HEK293 (cell line): ENCODE data around the gene BPIFB2.

Source experiments
- CTCF ChIA-PET: fragments of 350-600 bp; formaldehyde crosslinking; extraction: SDS; loops from one replicate; lab custom pipeline; 2021; ENCODE audit warnings: antibody characterized with exemption; lab: Yijun Ruan, JAX
- POLR2A ChIA-PET: fragments of 300-600 bp; formaldehyde crosslinking; extraction: SDS; loops from one replicate; lab custom pipeline; 2020; ENCODE audit warnings: antibody characterized with exemption, inconsistent platforms; lab: Yijun Ruan, JAX
- H3K27ac ChIP-seq: fragments of 200-500 bp; sonication (Bioruptor generic); 2 replicates; pipeline ENCODE4 v1.5.1; 2014; ENCODE audit warnings: low read depth, low read length, control low read depth, inconsistent platforms; ENCODE audit errors: extremely low read depth
- H3K36me3 ChIP-seq, 2 experiments: fragments of 200-500 bp in 1 of 2; sonication (Bioruptor generic) in 1 of 2; 1 replicate in 1 of 2; 2 replicates in 1 of 2; pipeline ENCODE4 v1.5.1; 2014 to 2017; ENCODE audit warnings: inconsistent platforms in 2 of 2, low read length in 2 of 2; ENCODE audit not compliant: control insufficient read depth in 2 of 2, insufficient read depth in 1 of 2
- H3K4me1 ChIP-seq: fragments of 200-500 bp; sonication (Bioruptor generic); 2 replicates; pipeline ENCODE4 v1.5.1; 2014; ENCODE audit warnings: mild to moderate bottlenecking, low read length, inconsistent platforms; ENCODE audit not compliant: control insufficient read depth, insufficient read depth
- H3K4me3 ChIP-seq: 2 replicates; pipeline ENCODE4 v1.5.1; 2011; ENCODE audit warnings: low read depth, mild to moderate bottlenecking, control low read depth, low read length, moderate library complexity
- H3K9me3 ChIP-seq: fragments of 200-500 bp; sonication (Bioruptor generic); 2 replicates; pipeline ENCODE4 v1.5.1; 2014; ENCODE audit warnings: low read depth, low read length, inconsistent platforms; ENCODE audit not compliant: control insufficient read depth, insufficient read depth
- BCL11A ChIP-seq: fragments of 450-650 bp; formaldehyde crosslinking; IDR thresholded peaks from 2 replicates; pipeline ENCODE4 v1.5.1; 2016; ENCODE audit warnings: low read depth, missing biosample characterization, missing genetic modification characterization
- MYNN ChIP-seq: fragments of 450-650 bp; formaldehyde crosslinking; IDR thresholded peaks from 2 replicates; pipeline ENCODE4 v1.5.1; 2016; ENCODE audit warnings: missing biosample characterization, missing genetic modification characterization, borderline replicate concordance
- PRDM10 ChIP-seq: fragments of 450-650 bp; formaldehyde crosslinking; IDR thresholded peaks from 2 replicates; pipeline ENCODE4 v1.5.1; 2016; ENCODE audit warnings: missing biosample characterization, missing genetic modification characterization
- SCRT2 ChIP-seq: fragments of 450-650 bp; formaldehyde crosslinking; IDR thresholded peaks from 2 replicates; pipeline ENCODE4 v1.5.1; 2016; ENCODE audit warnings: missing biosample characterization, missing genetic modification characterization
- SETDB1 ChIP-seq: IDR thresholded peaks from one replicate; pipeline ENCODE4 v1.6.1; 2017; ENCODE audit warnings: mild to moderate bottlenecking, low read length, moderate library complexity, mixed read lengths; ENCODE audit not compliant: insufficient read length
- SP7 ChIP-seq: fragments of 450-650 bp; formaldehyde crosslinking; IDR thresholded peaks from 2 replicates; pipeline ENCODE4 v1.5.1; 2016; ENCODE audit warnings: missing biosample characterization, missing genetic modification characterization
- ZFHX2 ChIP-seq: fragments of 450-650 bp; formaldehyde crosslinking; conservative IDR thresholded peaks from 2 replicates; pipeline ENCODE4 v1.5.1; 2016; ENCODE audit warnings: missing biosample characterization, missing genetic modification characterization
- ZNF112 ChIP-seq: fragments of 450-650 bp; formaldehyde crosslinking; IDR thresholded peaks from 2 replicates; pipeline ENCODE4 v1.5.0; 2017; ENCODE audit warnings: missing biosample characterization, missing genetic modification characterization
- ZNF169 ChIP-seq: fragments of 450-650 bp; formaldehyde crosslinking; IDR thresholded peaks from 2 replicates; pipeline ENCODE4 v1.5.1; 2016; ENCODE audit warnings: missing biosample characterization, missing genetic modification characterization
- ZNF391 ChIP-seq: fragments of 450-650 bp; formaldehyde crosslinking; IDR thresholded peaks from 2 replicates; pipeline ENCODE4 v1.5.1; 2016; ENCODE audit warnings: low read depth, missing biosample characterization, missing genetic modification characterization, borderline replicate concordance
- ZNF585B ChIP-seq: fragments of 450-650 bp; formaldehyde crosslinking; IDR thresholded peaks from 2 replicates; pipeline ENCODE4 v1.5.1; 2016; ENCODE audit warnings: missing biosample characterization, missing genetic modification characterization
- ZNF830 ChIP-seq: fragments of 450-650 bp; IDR thresholded peaks from 2 replicates; pipeline ENCODE4 v1.5.0; 2018; ENCODE audit warnings: missing biosample characterization, missing genetic modification characterization, low read depth, mild to moderate bottlenecking, moderate library complexity
- ZNF843 ChIP-seq: fragments of 450-650 bp; formaldehyde crosslinking; IDR thresholded peaks from 2 replicates; pipeline ENCODE4 v1.5.1; 2016; ENCODE audit warnings: missing biosample characterization, missing genetic modification characterization
- ZSCAN16 ChIP-seq: fragments of 450-650 bp; formaldehyde crosslinking; IDR thresholded peaks from 2 replicates; pipeline ENCODE4 v1.5.1; 2016; ENCODE audit warnings: missing biosample characterization, missing genetic modification characterization
- TF ChIP-seq, protein P1 (sequence below): fragments of 450-650 bp; formaldehyde crosslinking; IDR thresholded peaks from 2 replicates; pipeline ENCODE4 v1.5.1; 2017; ENCODE audit warnings: missing biosample characterization, missing genetic modification characterization
- TF ChIP-seq, protein P2 (sequence below): fragments of 450-650 bp; formaldehyde crosslinking; IDR thresholded peaks from 2 replicates; pipeline ENCODE4 v1.5.1; 2016; ENCODE audit warnings: missing biosample characterization, missing genetic modification characterization, borderline replicate concordance

BPIFB2 gene

GRCh38 chr20:33006776-33007375 is 628 bp upstream of the BPIFB2 start:
- no peak overlapping the region for H3K27ac ChIP-seq
- no peaks in the 10 kb centered on the region for H3K9me3 ChIP-seq
- POLR2A ChIA-PET: no interaction called here
- TF ChIP-seq ZNF585B: no peak
- TF ChIP-seq, protein P1, sequence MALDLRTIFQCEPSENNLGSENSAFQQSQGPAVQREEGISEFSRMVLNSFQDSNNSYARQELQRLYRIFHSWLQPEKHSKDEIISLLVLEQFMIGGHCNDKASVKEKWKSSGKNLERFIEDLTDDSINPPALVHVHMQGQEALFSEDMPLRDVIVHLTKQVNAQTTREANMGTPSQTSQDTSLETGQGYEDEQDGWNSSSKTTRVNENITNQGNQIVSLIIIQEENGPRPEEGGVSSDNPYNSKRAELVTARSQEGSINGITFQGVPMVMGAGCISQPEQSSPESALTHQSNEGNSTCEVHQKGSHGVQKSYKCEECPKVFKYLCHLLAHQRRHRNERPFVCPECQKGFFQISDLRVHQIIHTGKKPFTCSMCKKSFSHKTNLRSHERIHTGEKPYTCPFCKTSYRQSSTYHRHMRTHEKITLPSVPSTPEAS (tag by site-specific recombination): no peak
- TF ChIP-seq ZNF112 (tag by site-specific recombination): no peak
- no peak for TF ChIP-seq SETDB1
- no peak for TF ChIP-seq ZNF843 (tag by site-specific recombination)
- no peak for TF ChIP-seq ZNF169 (tag by site-specific recombination)
- TF ChIP-seq ZFHX2 (tag by site-specific recombination): no peak
- no peak for TF ChIP-seq PRDM10 (tag by site-specific recombination)
- TF ChIP-seq ZNF830 (tag by site-specific recombination): no peak
- TF ChIP-seq MYNN: no peak
- no peak for TF ChIP-seq BCL11A
- no peak for TF ChIP-seq ZNF391 (tag by site-specific recombination)
- no peak for TF ChIP-seq SCRT2 (tag by site-specific recombination)
- TF ChIP-seq SP7 (tag by site-specific recombination): no peak
- TF ChIP-seq, protein P2, sequence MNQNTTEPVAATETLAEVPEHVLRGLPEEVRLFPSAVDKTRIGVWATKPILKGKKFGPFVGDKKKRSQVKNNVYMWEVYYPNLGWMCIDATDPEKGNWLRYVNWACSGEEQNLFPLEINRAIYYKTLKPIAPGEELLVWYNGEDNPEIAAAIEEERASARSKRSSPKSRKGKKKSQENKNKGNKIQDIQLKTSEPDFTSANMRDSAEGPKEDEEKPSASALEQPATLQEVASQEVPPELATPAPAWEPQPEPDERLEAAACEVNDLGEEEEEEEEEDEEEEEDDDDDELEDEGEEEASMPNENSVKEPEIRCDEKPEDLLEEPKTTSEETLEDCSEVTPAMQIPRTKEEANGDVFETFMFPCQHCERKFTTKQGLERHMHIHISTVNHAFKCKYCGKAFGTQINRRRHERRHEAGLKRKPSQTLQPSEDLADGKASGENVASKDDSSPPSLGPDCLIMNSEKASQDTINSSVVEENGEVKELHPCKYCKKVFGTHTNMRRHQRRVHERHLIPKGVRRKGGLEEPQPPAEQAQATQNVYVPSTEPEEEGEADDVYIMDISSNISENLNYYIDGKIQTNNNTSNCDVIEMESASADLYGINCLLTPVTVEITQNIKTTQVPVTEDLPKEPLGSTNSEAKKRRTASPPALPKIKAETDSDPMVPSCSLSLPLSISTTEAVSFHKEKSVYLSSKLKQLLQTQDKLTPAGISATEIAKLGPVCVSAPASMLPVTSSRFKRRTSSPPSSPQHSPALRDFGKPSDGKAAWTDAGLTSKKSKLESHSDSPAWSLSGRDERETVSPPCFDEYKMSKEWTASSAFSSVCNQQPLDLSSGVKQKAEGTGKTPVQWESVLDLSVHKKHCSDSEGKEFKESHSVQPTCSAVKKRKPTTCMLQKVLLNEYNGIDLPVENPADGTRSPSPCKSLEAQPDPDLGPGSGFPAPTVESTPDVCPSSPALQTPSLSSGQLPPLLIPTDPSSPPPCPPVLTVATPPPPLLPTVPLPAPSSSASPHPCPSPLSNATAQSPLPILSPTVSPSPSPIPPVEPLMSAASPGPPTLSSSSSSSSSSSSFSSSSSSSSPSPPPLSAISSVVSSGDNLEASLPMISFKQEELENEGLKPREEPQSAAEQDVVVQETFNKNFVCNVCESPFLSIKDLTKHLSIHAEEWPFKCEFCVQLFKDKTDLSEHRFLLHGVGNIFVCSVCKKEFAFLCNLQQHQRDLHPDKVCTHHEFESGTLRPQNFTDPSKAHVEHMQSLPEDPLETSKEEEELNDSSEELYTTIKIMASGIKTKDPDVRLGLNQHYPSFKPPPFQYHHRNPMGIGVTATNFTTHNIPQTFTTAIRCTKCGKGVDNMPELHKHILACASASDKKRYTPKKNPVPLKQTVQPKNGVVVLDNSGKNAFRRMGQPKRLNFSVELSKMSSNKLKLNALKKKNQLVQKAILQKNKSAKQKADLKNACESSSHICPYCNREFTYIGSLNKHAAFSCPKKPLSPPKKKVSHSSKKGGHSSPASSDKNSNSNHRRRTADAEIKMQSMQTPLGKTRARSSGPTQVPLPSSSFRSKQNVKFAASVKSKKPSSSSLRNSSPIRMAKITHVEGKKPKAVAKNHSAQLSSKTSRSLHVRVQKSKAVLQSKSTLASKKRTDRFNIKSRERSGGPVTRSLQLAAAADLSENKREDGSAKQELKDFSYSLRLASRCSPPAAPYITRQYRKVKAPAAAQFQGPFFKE (tag by site-specific recombination): no peak
- no peak for TF ChIP-seq ZSCAN16 (tag by site-specific recombination)
- H3K4me3 ChIP-seq: no peak overlapping the region
- H3K36me3 ChIP-seq: no peaks in the 10 kb centered on the region
- H3K4me1 ChIP-seq: no peaks in the 10 kb centered on the region
- CTCF ChIA-PET: no interaction called here
